ENCODE data around the gene PMPCB. TPM values are rescaled to one million over a fixed set of nuclear protein-coding genes. Genes with fewer than 3 reads are reported as not detected.
"Not testable (repeated sequence)": the region's sequence is repeated elsewhere in the genome, so short reads cannot be mapped to it uniquely, and the experiment has no call there.

Gene PMPCB
- total RNA-seq (ENCODE audit: low replicate concordance) = 103 and 164 TPM in 2 replicates

GRCh38 chr7:103296901-103297836 lies at the start of gene PMPCB:
PMPCB (plus strand) TSS chr7:103297435; CDS start chr7:103297460, 25 bp downstream.
- Mint-ChIP-seq H3K27me3 (ENCODE audit: insufficient read depth, low read depth) (no peaks in the 10 kb centered on the region), H3K36me3 (peaks cover 5% of the 10 kb centered on the region), H3K9me3 (no peaks in the 10 kb centered on the region), H3K4me1 (peaks cover 13% of the 10 kb centered on the region), H3K27ac (peak within 1 kb of the TSS; percentile 88), H3K4me3 (peak within 1 kb of the TSS; percentile 90)
- H3K9me3 ChIP-seq (ENCODE audit: low read depth) = no peaks in the 10 kb centered on the region
- DNase-seq (ENCODE audit: low spot score) = peak; percentile 94
- peaks cover 10% of the 10 kb centered on the region for H3K36me3 ChIP-seq
- peaks cover 9% of the 10 kb centered on the region for H3K4me1 ChIP-seq
- H3K27me3 ChIP-seq = peaks cover 3% of the 10 kb centered on the region
- H3K79me2 ChIP-seq (ENCODE audit: low read depth) = peaks cover 44% of the 10 kb centered on the region
- H4K20me1 ChIP-seq (ENCODE audit: low read depth) = peaks cover 10% of the 10 kb centered on the region
- H3K9ac ChIP-seq = peak within 1 kb of the TSS; percentile 94
- no peaks in the 10 kb centered on the region for H3F3A ChIP-seq (ENCODE audit: low read depth)
- TF ChIP-seq CTCF (IDR thresholded peaks at IDR 0.05) (peak; percentile 86), EZH2 (IDR thresholded peaks at IDR 0.05) (peak; percentile 76), EZH2phosphoT487 (IDR thresholded peaks at IDR 0.05) (no peak)
- H3K27ac ChIP-seq = peak within 1 kb of the TSS; percentile 79
- peak within 1 kb of the TSS; percentile 93 for H3K4me3 ChIP-seq
- H2AFZ ChIP-seq (replicated peaks) = peak within 1 kb of the TSS; percentile 96
- H3K4me2 ChIP-seq = peak within 1 kb of the TSS; percentile 86

GRCh38 chr7:103253699-103254506 lies 43.3 kb upstream of the PMPCB start:
- H3K36me3 Mint-ChIP-seq; H3K27ac ChIP-seq; H3K9me3 Mint-ChIP-seq; H3K27me3 ChIP-seq; H3K4me1 ChIP-seq; H3K27ac Mint-ChIP-seq; H2AFZ ChIP-seq (replicated peaks); H3K4me1 Mint-ChIP-seq; H3K4me3 Mint-ChIP-seq; H3K36me3 ChIP-seq; H3K9ac ChIP-seq; H3K9me3 ChIP-seq (ENCODE audit: low read depth); H4K20me1 ChIP-seq (ENCODE audit: low read depth); H3K27me3 Mint-ChIP-seq (ENCODE audit: insufficient read depth, low read depth); H3K4me2 ChIP-seq; H3F3A ChIP-seq (ENCODE audit: low read depth); DNase-seq (ENCODE audit: low spot score); H3K79me2 ChIP-seq (ENCODE audit: low read depth); H3K4me3 ChIP-seq: not testable (repeated sequence)

DNA sequence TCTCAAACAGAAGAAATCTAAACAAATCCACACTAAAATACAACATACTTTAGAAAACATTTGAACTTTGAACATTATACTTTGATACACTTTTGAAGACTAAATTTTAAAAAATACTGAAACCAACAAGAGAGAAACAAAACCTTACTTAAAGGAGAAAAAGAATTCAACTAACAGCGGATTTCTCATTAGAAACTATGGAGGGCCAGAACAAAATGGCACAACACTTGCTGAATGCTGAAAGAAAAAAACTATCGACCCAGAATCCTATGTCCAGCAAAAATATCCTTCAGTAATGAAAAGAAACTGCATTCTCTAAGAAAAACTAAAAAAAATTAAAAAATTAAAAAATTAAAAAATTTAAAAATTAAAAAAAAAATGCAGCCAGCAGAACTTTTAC lies 33.2 kb upstream of the PMPCB start:
- H3K4me3 Mint-ChIP-seq; H3K27ac Mint-ChIP-seq; H3K9me3 ChIP-seq (ENCODE audit: low read depth); H3K4me1 ChIP-seq; H3K27me3 Mint-ChIP-seq (ENCODE audit: insufficient read depth, low read depth); H3K9ac ChIP-seq; H3K27me3 ChIP-seq; H3K4me3 ChIP-seq; H3K36me3 ChIP-seq; H3K4me1 Mint-ChIP-seq; H3K36me3 Mint-ChIP-seq; H3K9me3 Mint-ChIP-seq; H3F3A ChIP-seq (ENCODE audit: low read depth); H4K20me1 ChIP-seq (ENCODE audit: low read depth); H3K27ac ChIP-seq; H3K4me2 ChIP-seq; DNase-seq (ENCODE audit: low spot score); H3K79me2 ChIP-seq (ENCODE audit: low read depth); H2AFZ ChIP-seq (replicated peaks): not testable (repeated sequence)

GRCh38 chr7:103266229-103266628 lies 31.0 kb upstream of the PMPCB start:
- not testable (repeated sequence) for H3K27ac ChIP-seq; H3K9me3 ChIP-seq (ENCODE audit: low read depth); H2AFZ ChIP-seq (replicated peaks); DNase-seq (ENCODE audit: low spot score); H3K27me3 Mint-ChIP-seq (ENCODE audit: insufficient read depth, low read depth); H3K27me3 ChIP-seq; H3K4me1 Mint-ChIP-seq; H3K4me3 Mint-ChIP-seq; H3K4me2 ChIP-seq; H3K4me1 ChIP-seq; H3K9ac ChIP-seq; H3K36me3 ChIP-seq; H3F3A ChIP-seq (ENCODE audit: low read depth); H3K27ac Mint-ChIP-seq; H4K20me1 ChIP-seq (ENCODE audit: low read depth); H3K79me2 ChIP-seq (ENCODE audit: low read depth); H3K4me3 ChIP-seq; H3K36me3 Mint-ChIP-seq; H3K9me3 Mint-ChIP-seq

DNA sequence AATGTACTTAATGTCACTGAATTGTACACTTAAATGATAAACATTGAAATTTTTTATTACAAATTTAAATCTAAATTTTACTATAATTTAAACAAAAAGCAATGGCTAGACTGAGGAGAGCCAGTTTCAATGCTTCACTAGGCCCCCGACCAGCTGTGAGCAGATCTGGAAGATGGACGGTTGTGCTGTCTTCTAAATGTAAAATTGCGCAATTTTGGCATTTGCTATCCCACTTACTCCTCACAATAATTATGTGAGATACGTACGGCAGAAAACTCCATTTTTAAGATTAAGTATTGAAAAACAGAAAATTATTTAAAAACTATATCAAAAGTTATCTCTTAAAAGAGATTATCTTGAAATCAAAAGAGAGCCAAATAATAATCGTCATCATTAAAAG lies 23.9 kb upstream of the PMPCB start:
- H3K27ac ChIP-seq; H3K4me3 ChIP-seq; H3K36me3 ChIP-seq; H3K4me3 Mint-ChIP-seq; DNase-seq (ENCODE audit: low spot score); H3K4me1 Mint-ChIP-seq; H3K27me3 ChIP-seq; H3K4me2 ChIP-seq; H2AFZ ChIP-seq (replicated peaks); H3K9ac ChIP-seq; H3K9me3 Mint-ChIP-seq; H3K36me3 Mint-ChIP-seq; H3K4me1 ChIP-seq; H3K27me3 Mint-ChIP-seq (ENCODE audit: insufficient read depth, low read depth); H3K9me3 ChIP-seq (ENCODE audit: low read depth); H3F3A ChIP-seq (ENCODE audit: low read depth); H4K20me1 ChIP-seq (ENCODE audit: low read depth); H3K79me2 ChIP-seq (ENCODE audit: low read depth); H3K27ac Mint-ChIP-seq: not testable (repeated sequence)

DNA sequence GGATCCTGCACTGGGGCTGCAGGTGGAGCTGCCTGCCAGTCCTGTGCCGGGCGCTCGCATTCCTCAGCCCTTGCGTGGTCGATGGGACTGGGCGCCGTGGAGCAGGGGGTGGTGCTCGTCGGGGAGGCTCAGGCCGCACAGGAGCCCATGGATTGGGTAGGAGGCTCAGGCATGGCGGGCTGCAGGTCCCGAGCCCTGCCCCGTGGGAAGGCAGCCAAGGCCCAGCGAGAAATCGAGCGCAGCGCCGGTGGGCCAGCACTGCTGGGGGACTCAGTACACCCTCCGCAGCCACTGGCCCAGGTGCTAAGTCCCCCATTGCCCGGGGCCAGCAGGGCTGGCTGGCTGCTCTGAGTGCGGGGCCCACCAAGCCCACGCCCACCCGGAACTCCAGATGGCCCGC lies 22.4 kb upstream of the PMPCB start:
- H3K36me3 ChIP-seq; H3K27me3 Mint-ChIP-seq (ENCODE audit: insufficient read depth, low read depth); H3K27ac Mint-ChIP-seq; H2AFZ ChIP-seq (replicated peaks); H3K4me3 ChIP-seq; H4K20me1 ChIP-seq (ENCODE audit: low read depth); H3K9me3 ChIP-seq (ENCODE audit: low read depth); H3K79me2 ChIP-seq (ENCODE audit: low read depth); H3K9me3 Mint-ChIP-seq; H3K27ac ChIP-seq; DNase-seq (ENCODE audit: low spot score); H3K9ac ChIP-seq; H3K4me3 Mint-ChIP-seq; H3K4me1 ChIP-seq; H3K4me2 ChIP-seq; H3K36me3 Mint-ChIP-seq; H3F3A ChIP-seq (ENCODE audit: low read depth): not testable (repeated sequence)
- peaks cover 19% of the 10 kb centered on the region for H3K27me3 ChIP-seq
- peaks cover 12% of the 10 kb centered on the region for H3K4me1 Mint-ChIP-seq

GRCh38 chr7:103278195-103278594 lies 19.0 kb upstream of the PMPCB start:
- not testable (repeated sequence) for H3K4me1 ChIP-seq; H3K79me2 ChIP-seq (ENCODE audit: low read depth); H3K9ac ChIP-seq; H3K36me3 ChIP-seq; H3K27ac Mint-ChIP-seq; H3K27ac ChIP-seq; H3F3A ChIP-seq (ENCODE audit: low read depth); H3K9me3 ChIP-seq (ENCODE audit: low read depth); H3K4me2 ChIP-seq; H3K4me3 Mint-ChIP-seq; DNase-seq (ENCODE audit: low spot score); H3K4me3 ChIP-seq; H3K36me3 Mint-ChIP-seq; H4K20me1 ChIP-seq (ENCODE audit: low read depth); H2AFZ ChIP-seq (replicated peaks); H3K27me3 Mint-ChIP-seq (ENCODE audit: insufficient read depth, low read depth); H3K9me3 Mint-ChIP-seq
- H3K27me3 ChIP-seq = peaks cover 49% of the 10 kb centered on the region
- H3K4me1 Mint-ChIP-seq = peaks cover 16% of the 10 kb centered on the region

Measured in neural progenitor cell (in vitro differentiated cells).